AG04449 (cell line): ENCODE data around the gene TBC1D5.

Experiments
- CTCF ChIA-PET: fragments of 350-600 bp; formaldehyde crosslinking; extraction: SDS; loops from one replicate; lab custom pipeline; 2021; ENCODE audit warnings: antibody characterized with exemption; lab: Yijun Ruan, JAX
- POLR2A ChIA-PET: fragments of 400-600, 350-600 bp; formaldehyde crosslinking; extraction: SDS; loops from one replicate; lab custom pipeline; 2020; ENCODE audit warnings: antibody characterized with exemption, inconsistent platforms; lab: Yijun Ruan, JAX
- DNase-seq: peaks from one replicate; pipeline ENCODE4 v3.0.0-alpha.2; 2010; ENCODE audit warnings: low read depth, low spot score
- H3K4me3 ChIP-seq: 2 replicates; pipeline ENCODE4 v1.5.1; 2011; ENCODE audit warnings: low read depth, mild to moderate bottlenecking, control low read depth, low read length
- TF ChIP-seq, protein P1 (sequence below): IDR thresholded peaks from one replicate; pipeline ENCODE4 v1.5.1; 2011; ENCODE audit warnings: mild to moderate bottlenecking, moderate library complexity, low read length, control low read depth, inconsistent platforms; ENCODE audit not compliant: insufficient read depth; ENCODE audit errors: missing control alignments

The TBC1D5 gene

DNA sequence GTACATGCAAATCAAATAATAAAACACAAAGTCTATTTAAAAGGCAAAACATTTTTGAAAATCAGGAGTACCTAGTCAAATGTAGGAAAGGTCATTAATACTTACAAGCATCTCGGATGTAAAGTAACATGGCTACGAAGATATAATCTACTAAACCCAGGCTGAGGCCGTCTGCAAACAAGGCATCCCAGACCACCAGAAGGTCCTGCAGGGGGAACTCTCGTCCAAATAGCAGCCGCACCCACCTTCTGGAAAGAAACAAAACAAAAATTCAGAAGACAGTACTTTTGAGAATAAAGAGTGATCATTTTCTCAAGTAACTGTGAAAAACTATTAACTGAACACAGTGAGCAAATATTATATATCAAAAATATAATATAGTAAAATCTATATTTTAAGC lies 434.5 kb downstream of the TBC1D5 start:
- ChIA-PET POLR2A (no interaction called here), CTCF (no interaction called here)
- no peak overlapping the region for H3K4me3 ChIP-seq
- DNase-seq, result no peak
- TF ChIP-seq, protein P1, sequence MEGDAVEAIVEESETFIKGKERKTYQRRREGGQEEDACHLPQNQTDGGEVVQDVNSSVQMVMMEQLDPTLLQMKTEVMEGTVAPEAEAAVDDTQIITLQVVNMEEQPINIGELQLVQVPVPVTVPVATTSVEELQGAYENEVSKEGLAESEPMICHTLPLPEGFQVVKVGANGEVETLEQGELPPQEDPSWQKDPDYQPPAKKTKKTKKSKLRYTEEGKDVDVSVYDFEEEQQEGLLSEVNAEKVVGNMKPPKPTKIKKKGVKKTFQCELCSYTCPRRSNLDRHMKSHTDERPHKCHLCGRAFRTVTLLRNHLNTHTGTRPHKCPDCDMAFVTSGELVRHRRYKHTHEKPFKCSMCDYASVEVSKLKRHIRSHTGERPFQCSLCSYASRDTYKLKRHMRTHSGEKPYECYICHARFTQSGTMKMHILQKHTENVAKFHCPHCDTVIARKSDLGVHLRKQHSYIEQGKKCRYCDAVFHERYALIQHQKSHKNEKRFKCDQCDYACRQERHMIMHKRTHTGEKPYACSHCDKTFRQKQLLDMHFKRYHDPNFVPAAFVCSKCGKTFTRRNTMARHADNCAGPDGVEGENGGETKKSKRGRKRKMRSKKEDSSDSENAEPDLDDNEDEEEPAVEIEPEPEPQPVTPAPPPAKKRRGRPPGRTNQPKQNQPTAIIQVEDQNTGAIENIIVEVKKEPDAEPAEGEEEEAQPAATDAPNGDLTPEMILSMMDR, result no peak

GRCh38 chr3:17307482-17307881 lies 434.9 kb downstream of the TBC1D5 start:
- no peak overlapping the region for H3K4me3 ChIP-seq
- TF ChIP-seq, protein P1, result no peak
- ChIA-PET CTCF (interaction anchor here (0.8 kb wide), 1 partner anchor 20 kb away, joined by 3 read pairs; no protein-coding TSS in a partner anchor), POLR2A (no interaction called here)
- DNase-seq, result no peak

- CTCF ChIA-PET, result interaction anchor here (1.2 kb wide), 1 partner anchor 109 kb away, joined by 3 read pairs; no protein-coding TSS in a partner anchor
- no peak overlapping the region for H3K4me3 ChIP-seq
- POLR2A ChIA-PET, result no interaction called here
- TF ChIP-seq, protein P1, result no peak
- no peak for DNase-seq
Observed at GRCh38 chr3:17304969-17305368, 437.5 kb downstream of the TBC1D5 start.

GRCh38 chr3:17302774-17303173 lies 439.7 kb downstream of the TBC1D5 start:
- TF ChIP-seq, protein P1, result no peak
- H3K4me3 ChIP-seq, result no peak overlapping the region
- POLR2A ChIA-PET, result no interaction called here
- DNase-seq, result no peak
- CTCF ChIA-PET, result interaction anchor here (0.9 kb wide), 1 partner anchor 11 kb away, joined by 3 read pairs; no protein-coding TSS in a partner anchor

DNA sequence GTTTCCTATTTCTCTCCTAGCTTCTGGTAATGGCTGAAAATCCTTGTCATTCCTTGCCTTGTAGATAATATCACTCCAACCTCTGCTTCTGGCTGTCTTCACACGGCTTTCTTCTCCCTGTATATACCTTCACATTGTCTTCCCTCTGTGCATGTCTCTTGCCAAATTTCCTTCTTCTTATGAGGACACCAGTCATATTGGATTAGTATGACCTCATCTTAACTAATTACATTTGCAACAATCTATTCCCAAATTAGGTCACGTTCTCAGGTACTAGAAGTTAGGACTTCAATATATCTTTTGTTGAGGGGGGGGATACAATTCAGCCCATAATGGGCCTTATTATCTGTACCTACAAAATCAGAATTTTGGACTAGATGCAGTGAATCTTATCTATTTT lies 440.3 kb downstream of the TBC1D5 start:
- ChIA-PET CTCF (interaction anchor here (0.9 kb wide), 1 partner anchor 12 kb away, joined by 3 read pairs; no protein-coding TSS in a partner anchor), POLR2A (no interaction called here)
- DNase-seq, result no peak
- TF ChIP-seq, protein P1, result no peak
- no peak overlapping the region for H3K4me3 ChIP-seq

GRCh38 chr3:17301271-17301670 lies 441.2 kb downstream of the TBC1D5 start:
- ChIA-PET CTCF (interaction anchor here (0.6 kb wide), 1 partner anchor 510 kb away, joined by 3 read pairs; no protein-coding TSS in a partner anchor), POLR2A (no interaction called here)
- DNase-seq, result no peak
- TF ChIP-seq, protein P1, result no peak
- H3K4me3 ChIP-seq, result no peak overlapping the region
